Gastrocnemius medialis (tissue), 4 donors: ENCODE results near the gene CMC2. TPM values are rescaled to one million over a fixed set of nuclear protein-coding genes. Genes with fewer than 3 reads are reported as not detected.

Experiments
- ATAC-seq, 2 donors: fragments of 150-250 bp; one replicate each; pipeline ENCODE4 v1.9.1; 2016
- DNase-seq, 2 donors: peaks; one replicate each; pipeline ENCODE4 v3.0.0-alpha.2; 2019
- H3K27ac ChIP-seq, 4 donors: fragments of 200-600 bp; sonication (generic); 1 replicate in 1 of 4; 2 replicates in 3 of 4; pipeline ENCODE4 v1.5.1; 2016 to 2018; ENCODE audit warnings: mild to moderate bottlenecking in 2 of 4, moderate library complexity in 1 of 4
- H3K27me3 ChIP-seq, 3 donors: fragments of 200-600 bp; sonication (generic) in 2 of 3; 1 replicate in 1 of 3; 2 replicates in 2 of 3; pipeline versions ENCODE4 v1.5.1 to v1.6.0; 2016 to 2019; ENCODE audit warnings: mild to moderate bottlenecking in 1 of 3, moderate library complexity in 1 of 3
- H3K36me3 ChIP-seq, 2 donors: fragments of 200-600 bp; sonication (generic) in 1 of 2; one replicate each; pipeline ENCODE4 v1.5.1; 2017 to 2018
- H3K4me1 ChIP-seq, 2 donors: fragments of 200-600 bp; sonication (generic) in 1 of 2; one replicate each; pipeline ENCODE4 v1.5.1; 2016 to 2017; ENCODE audit warnings: mild to moderate bottlenecking in 2 of 2
- H3K4me3 ChIP-seq, 4 donors: fragments of 200-600 bp; sonication (generic) in 3 of 4; 1 replicate in 1 of 4; 2 replicates in 3 of 4; pipeline ENCODE4 v1.5.1; 2016 to 2019; ENCODE audit warnings: mild to moderate bottlenecking in 2 of 4
- H3K9me3 ChIP-seq, 3 donors: fragments of 200-600 bp; sonication (generic) in 2 of 3; 1 replicate in 1 of 3; 2 replicates in 2 of 3; pipeline ENCODE4 v1.5.1; 2016 to 2019
- POLR2A ChIP-seq, 2 donors: fragments of 450-650 bp; IDR thresholded peaks; one replicate each; pipeline ENCODE4 v1.6.1; 2017; ENCODE audit warnings: antibody characterized with exemption in 2 of 2, mild to moderate bottlenecking in 2 of 2, moderate library complexity in 2 of 2
- in situ Hi-C, 4 donors: fragments of 200-750 bp; cut with MboI; loops; one replicate each; pipeline versions ENCODE4 v1.15.0 to v1.8.0; 2017; ENCODE audit warnings: low sequenced_read_pairs in 4 of 4
- intact Hi-C: fragments of 100-400 bp; cut with DNase I; formaldehyde crosslinking; loops from one replicate; pipeline ENCODE4 v1.15.1; 2023; ENCODE audit warnings: low total_unique reads
- total RNA-seq, 4 donors: library from RNA; depleted of rRNA; stranded (reverse); fragments of >200 nt; gene quantifications; one replicate each; pipeline versions ENCODE4 v1.1.0 to v1.2.3, GENCODE V29; 2016
- TF ChIP-seq, protein P1 (sequence below), 5 experiments: fragments of 450-650 bp in 3 of 5; fragments of 200-600 bp in 2 of 5; sonication (generic) in 2 of 5; IDR thresholded peaks in 4 of 5; conservative IDR thresholded peaks in 1 of 5; 1 replicate in 4 of 5; 2 replicates in 1 of 5; pipeline ENCODE4 v1.5.1; 2016 to 2019; ENCODE audit warnings: antibody characterized with exemption in 5 of 5, mild to moderate bottlenecking in 3 of 5, moderate library complexity in 3 of 5

Gene CMC2
- total RNA-seq, 4 donors from 2014 or later = 78.8 to 89.1 (median 82.7) TPM

DNA sequence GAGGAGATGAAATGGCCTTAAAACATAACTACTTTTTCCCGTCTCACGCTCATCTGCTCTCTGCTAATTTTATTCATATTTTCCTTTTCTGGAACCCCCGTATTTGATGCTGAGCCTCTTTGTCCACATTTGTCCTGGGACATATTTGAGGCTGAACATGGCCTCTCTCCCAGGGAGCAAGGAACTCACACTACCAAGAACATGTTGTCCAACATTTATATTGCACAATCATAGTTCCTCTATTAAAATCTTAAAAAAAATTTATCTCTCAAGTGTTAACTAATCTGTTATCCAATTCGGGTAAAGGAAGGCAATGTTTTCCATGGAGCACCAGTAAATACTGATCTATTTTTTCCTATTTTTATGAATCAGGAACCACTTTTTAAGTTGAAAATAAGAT lies 60.2 kb downstream of the CMC2 start:
- Histone ChIP-seq H3K36me3 (no peaks in the 10 kb centered on the region), H3K27me3 (no peaks in the 10 kb centered on the region), H3K4me1 (no peaks in the 10 kb centered on the region), H3K4me3 (no peak overlapping the region), H3K9me3 (no peaks in the 10 kb centered on the region), H3K27ac (peak overlapping the region in 1 of 4 donors; percentile 26)
- DNase-seq (no peak), ATAC-seq (peak in 1 of 2 donors; percentile 73)
- in situ Hi-C loops (no loop called here), intact Hi-C loops (no loop called here)
- TF ChIP-seq, protein P1, sequence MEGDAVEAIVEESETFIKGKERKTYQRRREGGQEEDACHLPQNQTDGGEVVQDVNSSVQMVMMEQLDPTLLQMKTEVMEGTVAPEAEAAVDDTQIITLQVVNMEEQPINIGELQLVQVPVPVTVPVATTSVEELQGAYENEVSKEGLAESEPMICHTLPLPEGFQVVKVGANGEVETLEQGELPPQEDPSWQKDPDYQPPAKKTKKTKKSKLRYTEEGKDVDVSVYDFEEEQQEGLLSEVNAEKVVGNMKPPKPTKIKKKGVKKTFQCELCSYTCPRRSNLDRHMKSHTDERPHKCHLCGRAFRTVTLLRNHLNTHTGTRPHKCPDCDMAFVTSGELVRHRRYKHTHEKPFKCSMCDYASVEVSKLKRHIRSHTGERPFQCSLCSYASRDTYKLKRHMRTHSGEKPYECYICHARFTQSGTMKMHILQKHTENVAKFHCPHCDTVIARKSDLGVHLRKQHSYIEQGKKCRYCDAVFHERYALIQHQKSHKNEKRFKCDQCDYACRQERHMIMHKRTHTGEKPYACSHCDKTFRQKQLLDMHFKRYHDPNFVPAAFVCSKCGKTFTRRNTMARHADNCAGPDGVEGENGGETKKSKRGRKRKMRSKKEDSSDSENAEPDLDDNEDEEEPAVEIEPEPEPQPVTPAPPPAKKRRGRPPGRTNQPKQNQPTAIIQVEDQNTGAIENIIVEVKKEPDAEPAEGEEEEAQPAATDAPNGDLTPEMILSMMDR (IDR thresholded peaks at IDR 0.05 in 4 of 5, conservative IDR thresholded peaks at IDR 0.05 in 1 of 5) = no peak
- no peak for TF ChIP-seq POLR2A (IDR thresholded peaks at IDR 0.05)

DNA sequence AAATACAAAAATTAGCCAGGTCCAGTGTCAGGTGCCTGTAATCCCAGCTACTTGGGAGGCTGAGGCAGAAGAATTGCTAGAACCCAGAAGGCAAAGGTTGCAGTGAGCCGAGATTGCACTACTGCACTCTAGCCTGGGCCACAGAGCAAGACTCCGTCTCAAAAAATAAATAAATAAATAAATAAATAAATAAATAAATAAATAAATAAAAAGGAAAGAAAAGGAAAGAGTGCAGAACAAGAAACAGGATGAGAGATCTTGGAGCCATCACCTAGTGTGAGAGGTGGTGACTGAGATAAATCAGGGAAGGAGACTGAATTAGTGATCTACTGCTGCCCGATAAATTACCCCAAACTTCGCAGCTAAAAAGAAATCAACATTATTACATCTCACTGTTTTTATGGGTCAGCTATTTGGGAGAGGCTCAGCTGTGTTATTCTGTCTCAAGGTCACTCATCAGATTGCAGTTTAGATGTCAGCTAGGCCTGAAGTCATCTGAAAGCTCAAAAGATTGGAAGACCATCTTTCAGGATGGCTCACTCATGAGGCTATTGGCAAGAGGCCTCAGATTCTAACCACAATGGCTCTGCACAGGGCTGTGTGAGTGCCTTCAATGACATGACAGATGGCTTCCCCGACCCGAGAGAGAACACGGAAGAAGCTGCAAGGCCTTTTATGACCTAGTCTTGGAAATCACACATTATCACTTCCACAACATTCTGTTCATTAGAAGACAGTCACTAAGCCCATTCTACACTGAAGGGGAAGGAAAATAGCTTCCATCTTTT lies 66.4 kb downstream of the CMC2 start:
- intact Hi-C loops = no loop called here

DNA sequence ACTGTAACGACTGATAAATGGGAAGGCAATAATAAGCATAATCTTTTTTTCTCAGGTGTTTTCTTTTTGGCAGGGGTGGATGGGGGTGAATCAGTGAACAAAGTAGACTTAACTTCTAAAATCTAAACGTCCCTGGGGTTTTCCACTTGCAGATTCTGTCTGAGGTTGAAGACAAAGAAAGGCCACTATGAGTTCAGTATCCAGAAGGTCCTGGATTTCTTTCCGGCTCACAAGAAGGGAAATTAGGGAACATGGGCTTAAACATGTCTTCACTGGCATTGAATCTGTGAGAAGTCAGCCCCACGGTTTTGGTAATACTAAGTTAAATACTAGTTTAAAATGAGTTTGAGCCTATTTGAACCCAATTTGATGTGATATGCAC lies 67.8 kb downstream of the CMC2 start:
- TF ChIP-seq, protein P1 (IDR thresholded peaks at IDR 0.05 in 4 of 5, conservative IDR thresholded peaks at IDR 0.05 in 1 of 5) = no peak
- TF ChIP-seq POLR2A (IDR thresholded peaks at IDR 0.05) = no peak
- intact Hi-C loops (no loop called here), in situ Hi-C loops (no loop called here)
- Histone ChIP-seq H3K27ac (no peak overlapping the region), H3K36me3 (no peaks in the 10 kb centered on the region), H3K4me3 (no peak overlapping the region), H3K27me3 (no peaks in the 10 kb centered on the region), H3K9me3 (no peaks in the 10 kb centered on the region), H3K4me1 (no peaks in the 10 kb centered on the region)
- DNase-seq = no peak
- ATAC-seq = no peak

More for the DNA sequence above, 66.4 kb downstream of the CMC2 start:
- TF ChIP-seq, protein P1 (IDR thresholded peaks at IDR 0.05 in 4 of 5, conservative IDR thresholded peaks at IDR 0.05 in 1 of 5) = no peak
- TF ChIP-seq POLR2A (IDR thresholded peaks at IDR 0.05) = no peak
- no peaks in the 10 kb centered on the region for H3K36me3 ChIP-seq
- in situ Hi-C loops = no loop called here
- H3K27me3 ChIP-seq = no peaks in the 10 kb centered on the region
- H3K9me3 ChIP-seq = no peaks in the 10 kb centered on the region
- H3K4me3 ChIP-seq = no peak overlapping the region
- ATAC-seq = no peak
- H3K4me1 ChIP-seq = no peaks in the 10 kb centered on the region
- H3K27ac ChIP-seq = no peak overlapping the region
- DNase-seq = no peak

GRCh38 chr16:80938004-80938878 lies 68.4 kb downstream of the CMC2 start:
- Histone ChIP-seq H3K9me3 (no peaks in the 10 kb centered on the region), H3K36me3 (no peaks in the 10 kb centered on the region), H3K27me3 (no peaks in the 10 kb centered on the region), H3K27ac (peak overlapping the region in 1 of 4 donors; percentile 20), H3K4me3 (no peak overlapping the region), H3K4me1 (no peaks in the 10 kb centered on the region)
- in situ Hi-C loops = no loop called here
- ATAC-seq = peak; percentile 50 to 73
- intact Hi-C loops = no loop called here
- peak; percentile 25 to 42 for DNase-seq
- TF ChIP-seq POLR2A (IDR thresholded peaks at IDR 0.05) = no peak
- TF ChIP-seq, protein P1 (IDR thresholded peaks at IDR 0.05 in 4 of 5, conservative IDR thresholded peaks at IDR 0.05 in 1 of 5) = no peak
